Kidney (tissue), 22 donors: ENCODE results near the gene CGN. TPM values are rescaled to one million over a fixed set of nuclear protein-coding genes. Genes with fewer than 3 reads are reported as not detected.
A peak's percentile ranks its signal among the peaks of the same experiment; 100 is the strongest.

Experiments used
- DNase-seq, 5 donors: peaks; one replicate each; pipeline ENCODE4 v3.0.0-alpha.2; 2013 to 2020
- FAIRE-seq: peaks from 2 replicates; lab custom pipeline; 2012; peaks lifted over from hg19 to GRCh38; lab: Jason Lieb, UNC
- H3K27ac ChIP-seq, 2 donors: one replicate each; pipeline ENCODE4 v1.7.0; 2013; ENCODE audit warnings: low read depth in 2 of 2, low read length in 2 of 2, inconsistent platforms in 1 of 2
- H3K27me3 ChIP-seq: one replicate; pipeline ENCODE4 v1.7.1; 2013; ENCODE audit warnings: low read length, inconsistent platforms; ENCODE audit not compliant: control insufficient read depth, insufficient read depth
- H3K36me3 ChIP-seq, 3 donors: one replicate each; pipeline versions ENCODE4 v1.7.0 to v1.7.1; 2013; ENCODE audit warnings: low read length in 3 of 3, control low read depth in 1 of 3, inconsistent platforms in 1 of 3; ENCODE audit not compliant: insufficient read depth in 3 of 3, control insufficient read depth in 2 of 3
- H3K4me1 ChIP-seq, 3 donors: one replicate each; pipeline versions ENCODE4 v1.7.0 to v1.7.1; 2013; ENCODE audit warnings: low read length in 3 of 3, inconsistent platforms in 1 of 3, low read depth in 1 of 3; ENCODE audit not compliant: control insufficient read depth in 2 of 3, insufficient read depth in 2 of 3
- H3K4me3 ChIP-seq, 3 donors: one replicate each; pipeline versions ENCODE4 v1.7.0 to v1.8.1; 2013; ENCODE audit warnings: low read length in 3 of 3, control low read depth in 1 of 3, inconsistent platforms in 1 of 3
- H3K9ac ChIP-seq, 3 donors: one replicate each; pipeline versions ENCODE4 v1.7.0 to v1.7.1; 2013; ENCODE audit warnings: low read length in 3 of 3, control low read depth in 1 of 3, inconsistent platforms in 1 of 3
- H3K9me3 ChIP-seq, 3 donors: one replicate each; pipeline versions ENCODE4 v1.7.0 to v1.7.1; 2013; ENCODE audit warnings: low read length in 3 of 3, control low read depth in 1 of 3, inconsistent platforms in 1 of 3; ENCODE audit not compliant: control insufficient read depth in 2 of 3, insufficient read depth in 1 of 3
- intact Hi-C: fragments of 100-400 bp; cut with DNase I; formaldehyde crosslinking; loops from one replicate; pipeline ENCODE4 v1.11.1; 2022
- long read RNA-seq, 10 donors: library from polyadenylated mRNA in 1 of 10; unstranded in 1 of 10; transcript quantifications; one replicate each; pipeline ENCODE4 v2.0.0 and lab custom pipeline, GENCODE V29; 2021 to 2026
- polyA plus RNA-seq: library from polyadenylated mRNA; stranded (reverse); fragments of 350-450 nt; fragmentation: Illumina TruSeq; extraction: RNeasy Lipid Tissue Mini Kit (QIAGEN cat#74804); gene quantifications from one replicate; pipeline ENCODE4 v1.2.3, GENCODE V29; 2014; ENCODE audit warnings: low read depth, low replicate concordance; ENCODE audit not compliant: insufficient read depth
- total RNA-seq: library from RNA; stranded (reverse); fragmentation: NEBNext Ultra II Directional; extraction: Animal tissue kit (Norgen Biotek cat#: 25700); gene quantifications from one replicate; pipeline ENCODE4 v1.2.1, GENCODE V29; 2021
- TF ChIP-seq, protein P1 (sequence below): IDR thresholded peaks from 3 replicates; pipeline ENCODE4 v1.5.1; 2012; ENCODE audit warnings: mild to moderate bottlenecking, moderate library complexity, borderline replicate concordance; ENCODE audit not compliant: insufficient read depth; ENCODE audit errors: extremely low read depth
- donor health status: control.
- donor health status: control.
- donor health status: control.
- donor health status: control.
- donor health status: control.
- donor health status: DM: yes; HTN: yes; CAD: no.
- donor health status: Normal renal cell carcinoma (clear cell type).

CGN gene, protein sequence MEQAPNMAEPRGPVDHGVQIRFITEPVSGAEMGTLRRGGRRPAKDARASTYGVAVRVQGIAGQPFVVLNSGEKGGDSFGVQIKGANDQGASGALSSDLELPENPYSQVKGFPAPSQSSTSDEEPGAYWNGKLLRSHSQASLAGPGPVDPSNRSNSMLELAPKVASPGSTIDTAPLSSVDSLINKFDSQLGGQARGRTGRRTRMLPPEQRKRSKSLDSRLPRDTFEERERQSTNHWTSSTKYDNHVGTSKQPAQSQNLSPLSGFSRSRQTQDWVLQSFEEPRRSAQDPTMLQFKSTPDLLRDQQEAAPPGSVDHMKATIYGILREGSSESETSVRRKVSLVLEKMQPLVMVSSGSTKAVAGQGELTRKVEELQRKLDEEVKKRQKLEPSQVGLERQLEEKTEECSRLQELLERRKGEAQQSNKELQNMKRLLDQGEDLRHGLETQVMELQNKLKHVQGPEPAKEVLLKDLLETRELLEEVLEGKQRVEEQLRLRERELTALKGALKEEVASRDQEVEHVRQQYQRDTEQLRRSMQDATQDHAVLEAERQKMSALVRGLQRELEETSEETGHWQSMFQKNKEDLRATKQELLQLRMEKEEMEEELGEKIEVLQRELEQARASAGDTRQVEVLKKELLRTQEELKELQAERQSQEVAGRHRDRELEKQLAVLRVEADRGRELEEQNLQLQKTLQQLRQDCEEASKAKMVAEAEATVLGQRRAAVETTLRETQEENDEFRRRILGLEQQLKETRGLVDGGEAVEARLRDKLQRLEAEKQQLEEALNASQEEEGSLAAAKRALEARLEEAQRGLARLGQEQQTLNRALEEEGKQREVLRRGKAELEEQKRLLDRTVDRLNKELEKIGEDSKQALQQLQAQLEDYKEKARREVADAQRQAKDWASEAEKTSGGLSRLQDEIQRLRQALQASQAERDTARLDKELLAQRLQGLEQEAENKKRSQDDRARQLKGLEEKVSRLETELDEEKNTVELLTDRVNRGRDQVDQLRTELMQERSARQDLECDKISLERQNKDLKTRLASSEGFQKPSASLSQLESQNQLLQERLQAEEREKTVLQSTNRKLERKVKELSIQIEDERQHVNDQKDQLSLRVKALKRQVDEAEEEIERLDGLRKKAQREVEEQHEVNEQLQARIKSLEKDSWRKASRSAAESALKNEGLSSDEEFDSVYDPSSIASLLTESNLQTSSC
- total RNA-seq = 41.6 TPM
- 24.0 TPM for polyA plus RNA-seq
- long read RNA-seq, donor 1, partial matches to known transcripts = 0 of 2 reads
- long read RNA-seq, donor 1, other reads (novel, unspliced or antisense) = 0 of 2 reads
- long read RNA-seq, donor 2, full-length matches to known transcripts = 2 of 2 reads
- long read RNA-seq, donor 2, partial matches to known transcripts = 0 of 2 reads
- long read RNA-seq, donor 2, other reads (novel, unspliced or antisense) = 0 of 2 reads
- long read RNA-seq, donor 3, partial matches to known transcripts = 0 of 3 reads
- long read RNA-seq, donor 3, other reads (novel, unspliced or antisense) = 0 of 3 reads
- long read RNA-seq, donor 4, full-length matches to known transcripts = 3 of 3 reads
- long read RNA-seq, donor 4, partial matches to known transcripts = 0 of 3 reads
- long read RNA-seq, donor 4, other reads (novel, unspliced or antisense) = 0 of 3 reads
- long read RNA-seq, donor 5 = 0 reads
- long read RNA-seq, donor 6 = 0 reads
- long read RNA-seq, donor 7, full-length matches to known transcripts = 23 of 53 reads
- long read RNA-seq, donor 7, partial matches to known transcripts = 13 of 53 reads
- long read RNA-seq, donor 7, other reads (novel, unspliced or antisense) = 17 of 53 reads
- long read RNA-seq, donor 8, partial matches to known transcripts = 0 of 2 reads
- long read RNA-seq, donor 8, other reads (novel, unspliced or antisense) = 0 of 2 reads
- long read RNA-seq, donor 9 = 0 reads
- long read RNA-seq, donor 10 = 0 reads

DNA sequence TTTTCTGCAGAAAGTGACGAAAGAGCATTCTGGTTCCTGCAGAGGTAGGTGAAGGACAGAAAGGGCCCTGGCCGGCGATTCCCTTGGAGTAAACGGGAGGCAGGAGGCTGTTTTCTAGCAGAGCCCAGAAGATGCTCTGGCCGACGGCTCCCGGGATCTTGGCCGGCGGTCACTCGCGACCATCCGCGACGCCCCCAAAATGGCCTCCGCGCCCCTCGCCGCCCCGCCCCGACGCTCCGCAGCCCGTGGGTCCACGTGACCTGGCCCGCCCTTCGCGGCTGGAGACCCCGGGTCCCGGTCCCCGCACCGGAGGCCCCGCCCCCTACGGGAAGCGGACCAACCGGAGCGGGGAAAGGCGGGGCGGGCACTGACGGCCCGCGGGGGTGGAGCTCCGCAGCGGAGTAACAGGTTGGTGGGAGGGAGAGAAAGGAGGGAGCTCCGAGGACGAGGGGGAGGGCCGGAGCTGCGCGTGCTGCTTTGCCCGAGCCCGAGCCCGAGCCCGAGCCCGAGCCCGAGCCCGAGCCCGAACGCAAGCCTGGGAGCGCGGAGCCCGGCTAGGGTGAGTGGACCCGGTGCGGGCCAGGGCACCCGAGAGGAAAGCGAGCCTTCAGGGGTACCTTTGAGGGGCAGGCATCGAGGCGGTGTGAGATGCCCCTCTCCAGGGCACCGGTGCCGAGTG lies at the start of gene CGN:
TSS of gene CGN (plus strand) at position 431 of the 679 bp plus-strand sequence. CDS start 7,133 bp downstream, outside the sequence.
- H3K4me1 ChIP-seq = peaks cover 2 to 30% (median 13%) of the 10 kb centered on the region in 3 donors
- intact Hi-C loops = no loop called here
- no peak for FAIRE-seq
- peak within 1 kb of the TSS; percentile 67 to 72 (median 70) for H3K4me3 ChIP-seq
- H3K27ac ChIP-seq = peak within 1 kb of the TSS; percentile 80 to 86
- no peaks in the 10 kb centered on the region for H3K36me3 ChIP-seq
- DNase-seq = peak; percentile 96 to 98 (median 97)
- H3K9ac ChIP-seq = peak within 1 kb of the TSS; percentile 64 to 91 (median 89)
- peaks cover 6% of the 10 kb centered on the region for H3K27me3 ChIP-seq
- TF ChIP-seq, protein P1, sequence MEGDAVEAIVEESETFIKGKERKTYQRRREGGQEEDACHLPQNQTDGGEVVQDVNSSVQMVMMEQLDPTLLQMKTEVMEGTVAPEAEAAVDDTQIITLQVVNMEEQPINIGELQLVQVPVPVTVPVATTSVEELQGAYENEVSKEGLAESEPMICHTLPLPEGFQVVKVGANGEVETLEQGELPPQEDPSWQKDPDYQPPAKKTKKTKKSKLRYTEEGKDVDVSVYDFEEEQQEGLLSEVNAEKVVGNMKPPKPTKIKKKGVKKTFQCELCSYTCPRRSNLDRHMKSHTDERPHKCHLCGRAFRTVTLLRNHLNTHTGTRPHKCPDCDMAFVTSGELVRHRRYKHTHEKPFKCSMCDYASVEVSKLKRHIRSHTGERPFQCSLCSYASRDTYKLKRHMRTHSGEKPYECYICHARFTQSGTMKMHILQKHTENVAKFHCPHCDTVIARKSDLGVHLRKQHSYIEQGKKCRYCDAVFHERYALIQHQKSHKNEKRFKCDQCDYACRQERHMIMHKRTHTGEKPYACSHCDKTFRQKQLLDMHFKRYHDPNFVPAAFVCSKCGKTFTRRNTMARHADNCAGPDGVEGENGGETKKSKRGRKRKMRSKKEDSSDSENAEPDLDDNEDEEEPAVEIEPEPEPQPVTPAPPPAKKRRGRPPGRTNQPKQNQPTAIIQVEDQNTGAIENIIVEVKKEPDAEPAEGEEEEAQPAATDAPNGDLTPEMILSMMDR = no peak
- no peaks in the 10 kb centered on the region for H3K9me3 ChIP-seq

DNA sequence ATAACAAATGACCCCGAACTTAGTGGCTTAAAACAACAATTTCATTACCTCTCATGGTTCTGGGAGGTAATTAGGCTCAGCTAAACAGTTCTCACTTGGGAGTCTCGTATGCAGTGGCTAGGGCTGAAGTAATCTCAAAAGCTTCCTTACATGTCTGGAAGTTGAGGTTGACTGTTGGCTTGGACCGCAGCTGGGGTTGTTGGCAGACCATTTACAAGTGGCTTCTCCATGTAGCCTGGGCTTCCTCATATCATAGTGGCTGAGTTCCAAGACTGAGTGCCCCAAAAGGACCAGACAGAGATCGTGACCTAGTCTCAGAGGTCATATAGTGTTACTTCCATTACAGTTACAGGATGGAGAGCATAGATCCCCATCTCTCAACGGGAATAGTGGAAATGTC lies 49.5 kb upstream of the CGN start:
- no peaks in the 10 kb centered on the region for H3K36me3 ChIP-seq
- TF ChIP-seq, protein P1 = no peak
- H3K4me3 ChIP-seq = no peak overlapping the region
- FAIRE-seq (no peak), DNase-seq (no peak)
- H3K9ac ChIP-seq = no peak overlapping the region
- no peak overlapping the region for H3K27ac ChIP-seq
- H3K9me3 ChIP-seq = no peaks in the 10 kb centered on the region
- H3K27me3 ChIP-seq = no peaks in the 10 kb centered on the region
- H3K4me1 ChIP-seq = peaks cover 2 to 8% (median 7%) of the 10 kb centered on the region in 3 donors
- intact Hi-C loops = no loop called here
